Measurements from ENCODE around the gene FGFBP2. TPM values are rescaled to one million over a fixed set of nuclear protein-coding genes. Genes with fewer than 3 reads are reported as not detected.

Gene FGFBP2
- total RNA-seq, 2 donors from 2014 or later, result not detected

DNA sequence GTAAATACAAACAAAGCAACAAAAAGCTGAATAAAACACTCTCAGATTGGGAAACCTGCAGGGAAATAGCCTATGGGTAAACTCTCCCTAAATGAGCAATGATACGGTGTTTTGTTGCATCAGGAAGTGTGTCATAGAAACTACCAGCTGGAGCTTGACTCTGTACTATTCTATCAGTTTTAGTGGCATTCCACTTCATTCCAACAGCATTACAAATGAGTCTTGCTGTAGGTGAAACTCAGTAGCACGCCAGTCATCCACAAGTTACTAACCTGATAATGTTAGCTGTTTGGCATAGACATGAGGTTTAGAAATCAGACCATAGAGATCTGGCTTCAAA, 49.4 kb downstream of the FGFBP2 start:
- no peaks in the 10 kb centered on the region for H3K27me3 Mint-ChIP-seq (ENCODE audit: insufficient read depth)
- H3K9me3 Mint-ChIP-seq, result peaks cover 15% of the 10 kb centered on the region
- no peaks in the 10 kb centered on the region for H3K36me3 Mint-ChIP-seq (ENCODE audit: low read depth)
- peaks cover 7% of the 10 kb centered on the region for H3K4me1 Mint-ChIP-seq
- H3K9me3 ChIP-seq (ENCODE audit: control insufficient read depth, low read length), result peaks cover 5% of the 10 kb centered on the region
- H3K27me3 ChIP-seq (ENCODE audit: control insufficient read depth, insufficient read depth, low read length, poor library complexity, severe bottlenecking), result no peaks in the 10 kb centered on the region
- no peak overlapping the region for H3K4me3 ChIP-seq (ENCODE audit: low read length)
- no peak overlapping the region for H3K4me3 Mint-ChIP-seq
- H3K27ac Mint-ChIP-seq, result no peak overlapping the region
- H3K27ac ChIP-seq (ENCODE audit: low read depth, low read length), result no peak overlapping the region
- H3K9ac ChIP-seq (ENCODE audit: extremely low read depth, low read length, poor library complexity, severe bottlenecking), result no peak overlapping the region
- DNase-seq, result no peak
- H3K36me3 ChIP-seq (ENCODE audit: control insufficient read depth, insufficient read depth, low read length), result no peaks in the 10 kb centered on the region
- TF ChIP-seq, protein P1, sequence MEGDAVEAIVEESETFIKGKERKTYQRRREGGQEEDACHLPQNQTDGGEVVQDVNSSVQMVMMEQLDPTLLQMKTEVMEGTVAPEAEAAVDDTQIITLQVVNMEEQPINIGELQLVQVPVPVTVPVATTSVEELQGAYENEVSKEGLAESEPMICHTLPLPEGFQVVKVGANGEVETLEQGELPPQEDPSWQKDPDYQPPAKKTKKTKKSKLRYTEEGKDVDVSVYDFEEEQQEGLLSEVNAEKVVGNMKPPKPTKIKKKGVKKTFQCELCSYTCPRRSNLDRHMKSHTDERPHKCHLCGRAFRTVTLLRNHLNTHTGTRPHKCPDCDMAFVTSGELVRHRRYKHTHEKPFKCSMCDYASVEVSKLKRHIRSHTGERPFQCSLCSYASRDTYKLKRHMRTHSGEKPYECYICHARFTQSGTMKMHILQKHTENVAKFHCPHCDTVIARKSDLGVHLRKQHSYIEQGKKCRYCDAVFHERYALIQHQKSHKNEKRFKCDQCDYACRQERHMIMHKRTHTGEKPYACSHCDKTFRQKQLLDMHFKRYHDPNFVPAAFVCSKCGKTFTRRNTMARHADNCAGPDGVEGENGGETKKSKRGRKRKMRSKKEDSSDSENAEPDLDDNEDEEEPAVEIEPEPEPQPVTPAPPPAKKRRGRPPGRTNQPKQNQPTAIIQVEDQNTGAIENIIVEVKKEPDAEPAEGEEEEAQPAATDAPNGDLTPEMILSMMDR (conservative IDR thresholded peaks at IDR 0.05), result no peak
- WGBS, 2 experiments (ENCODE audit: insufficient coverage in 1 of 2, insufficient read length in 1 of 2), result 82 to 97% methylated on average over 1 to 2 of the region's 2 CpGs
- no peaks in the 10 kb centered on the region for H3K4me1 ChIP-seq (ENCODE audit: control insufficient read depth, insufficient read depth, low read length)

DNA sequence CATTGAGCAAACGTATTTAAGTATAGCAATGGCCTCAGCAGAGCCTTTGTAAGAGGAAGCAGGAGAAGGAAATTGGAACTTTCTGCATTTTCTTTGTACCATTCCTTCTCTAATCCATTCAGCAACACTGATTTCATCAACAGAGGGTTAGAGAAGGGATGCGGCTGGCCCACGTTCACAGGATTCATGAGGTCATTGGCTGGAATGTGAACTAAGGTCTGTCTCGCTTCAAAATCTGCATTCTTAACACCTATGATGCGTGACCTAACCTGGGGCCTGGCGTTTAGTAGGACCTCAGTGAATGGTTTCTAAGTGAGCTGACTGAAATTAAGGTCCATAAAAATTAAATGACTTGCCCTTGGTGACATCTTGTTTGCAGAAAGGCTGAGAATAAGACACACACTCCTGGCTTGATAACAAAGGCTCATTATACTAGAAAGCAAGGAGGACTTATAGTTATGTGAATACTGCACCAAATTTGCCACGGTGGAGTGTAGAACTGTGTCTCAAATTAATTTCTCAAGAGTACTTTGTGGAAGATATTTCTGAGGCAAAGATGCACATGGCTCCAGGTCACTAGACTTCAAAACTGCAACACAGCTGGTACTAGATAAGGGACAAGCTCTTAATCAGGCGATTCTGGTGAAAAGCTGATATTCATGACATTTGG, 49.9 kb downstream of the FGFBP2 start:
- Histone ChIP-seq H3K9ac (ENCODE audit: extremely low read depth, low read length, poor library complexity, severe bottlenecking) (no peak overlapping the region), H3K4me3 (ENCODE audit: low read length) (no peak overlapping the region), H3K9me3 (ENCODE audit: control insufficient read depth, low read length) (peaks cover 5% of the 10 kb centered on the region), H3K27me3 (ENCODE audit: control insufficient read depth, insufficient read depth, low read length, poor library complexity, severe bottlenecking) (no peaks in the 10 kb centered on the region), H3K36me3 (ENCODE audit: control insufficient read depth, insufficient read depth, low read length) (no peaks in the 10 kb centered on the region), H3K27ac (ENCODE audit: low read depth, low read length) (no peak overlapping the region), H3K4me1 (ENCODE audit: control insufficient read depth, insufficient read depth, low read length) (no peaks in the 10 kb centered on the region)
- H3K4me1 Mint-ChIP-seq, result peaks cover 7% of the 10 kb centered on the region
- H3K27ac Mint-ChIP-seq, result no peak overlapping the region
- peaks cover 3% of the 10 kb centered on the region for H3K27me3 Mint-ChIP-seq (ENCODE audit: insufficient read depth)
- no peak overlapping the region for H3K4me3 Mint-ChIP-seq
- TF ChIP-seq, protein P1 (conservative IDR thresholded peaks at IDR 0.05), result no peak
- DNase-seq, result no peak
- WGBS, 2 experiments (ENCODE audit: insufficient coverage in 1 of 2, insufficient read length in 1 of 2), result 90% methylated on average over 7 to 8 of the region's 8 CpGs
- H3K9me3 Mint-ChIP-seq, result peaks cover 15% of the 10 kb centered on the region
- H3K36me3 Mint-ChIP-seq (ENCODE audit: low read depth), result no peaks in the 10 kb centered on the region

DNA sequence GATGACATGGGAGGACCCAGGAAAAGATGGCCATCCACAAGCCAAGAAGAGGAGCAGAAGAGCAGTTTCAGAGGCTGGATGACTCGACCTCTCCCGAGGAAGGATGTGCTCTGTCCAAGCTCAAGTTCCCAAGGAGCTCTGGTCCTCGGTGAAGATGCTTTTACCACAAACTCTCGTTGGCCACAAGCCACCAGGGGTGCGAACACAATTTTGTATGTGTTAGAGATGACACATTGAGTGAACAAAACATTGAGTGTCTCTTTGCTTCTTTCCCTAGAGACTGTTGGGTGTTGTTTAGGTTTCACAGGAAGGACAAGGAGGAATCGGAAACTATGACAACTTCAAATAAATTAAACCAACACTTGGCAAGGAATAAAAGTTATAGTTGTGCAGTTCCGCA, 50.7 kb downstream of the FGFBP2 start:
- H3K27ac ChIP-seq (ENCODE audit: low read depth, low read length), result no peak overlapping the region
- no peak overlapping the region for H3K27ac Mint-ChIP-seq
- H3K9ac ChIP-seq (ENCODE audit: extremely low read depth, low read length, poor library complexity, severe bottlenecking), result no peak overlapping the region
- peaks cover 15% of the 10 kb centered on the region for H3K9me3 Mint-ChIP-seq
- H3K9me3 ChIP-seq (ENCODE audit: control insufficient read depth, low read length), result peaks cover 5% of the 10 kb centered on the region
- no peak overlapping the region for H3K4me3 Mint-ChIP-seq
- TF ChIP-seq, protein P1 (conservative IDR thresholded peaks at IDR 0.05), result no peak
- H3K36me3 Mint-ChIP-seq (ENCODE audit: low read depth), result no peaks in the 10 kb centered on the region
- peaks cover 7% of the 10 kb centered on the region for H3K4me1 Mint-ChIP-seq
- no peak overlapping the region for H3K4me3 ChIP-seq (ENCODE audit: low read length)
- no peaks in the 10 kb centered on the region for H3K4me1 ChIP-seq (ENCODE audit: control insufficient read depth, insufficient read depth, low read length)
- H3K27me3 Mint-ChIP-seq (ENCODE audit: insufficient read depth), result peaks cover 3% of the 10 kb centered on the region
- WGBS, 2 experiments (ENCODE audit: insufficient coverage in 1 of 2, insufficient read length in 1 of 2), result 63 to 73% methylated on average over 4 to 6 of the region's 7 CpGs
- H3K27me3 ChIP-seq (ENCODE audit: control insufficient read depth, insufficient read depth, low read length, poor library complexity, severe bottlenecking), result no peaks in the 10 kb centered on the region
- DNase-seq, result no peak
- no peaks in the 10 kb centered on the region for H3K36me3 ChIP-seq (ENCODE audit: control insufficient read depth, insufficient read depth, low read length)

Other genes with a start within 250 kb of the FGFBP2 start
- gene CD38, start 184.8 kb downstream of the FGFBP2 start, total RNA-seq, result under 1 TPM in 1 of 2 donors, not detected in 1; 0.11 TPM
- gene FGFBP1, start 24.4 kb downstream of the FGFBP2 start, total RNA-seq, result not detected
- 10 to 100 TPM; 38.6 to 51.6 TPM for gene PROM1, start 120.8 kb upstream of the FGFBP2 start, total RNA-seq